22Rv1 (cell line): ENCODE results near the gene OR8G5.

Source experiments
- H3K27ac ChIP-seq: fragments of 450-650 bp; 2 replicates; pipeline ENCODE4 v1.5.1; 2017
- ZFX ChIP-seq: fragments of 450-650 bp; IDR thresholded peaks from 2 replicates; pipeline ENCODE4 v1.6.1; 2017; ENCODE audit warnings: antibody characterized with exemption, borderline replicate concordance
- TF ChIP-seq, protein P1 (sequence below): fragments of 450-650 bp; IDR thresholded peaks from 2 replicates; pipeline ENCODE4 v1.5.1; 2017; ENCODE audit warnings: mild to moderate bottlenecking

The OR8G5 gene

DNA sequence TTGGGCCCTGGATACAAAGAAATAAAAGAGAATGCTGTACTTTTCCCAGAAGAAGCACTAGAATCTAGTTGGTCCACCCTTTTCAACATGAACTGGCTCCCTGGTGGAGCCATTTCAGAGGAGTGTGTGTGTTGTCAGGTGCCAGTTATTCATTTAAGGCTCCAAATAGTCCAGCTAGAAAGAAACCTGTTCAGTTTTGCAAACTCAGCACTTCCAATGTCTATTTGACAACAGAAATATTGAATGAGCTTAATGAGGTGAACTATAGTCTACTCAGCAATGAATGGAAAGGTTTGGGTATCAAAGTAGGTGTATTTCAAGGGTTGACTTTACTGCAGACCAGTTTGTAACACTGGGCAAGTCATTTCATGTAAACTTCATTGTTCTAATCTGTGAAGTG is 55.5 kb downstream of the OR8G5 start:
- H3K27ac ChIP-seq = no peak overlapping the region
- no peak for TF ChIP-seq ZFX
- TF ChIP-seq, protein P1, sequence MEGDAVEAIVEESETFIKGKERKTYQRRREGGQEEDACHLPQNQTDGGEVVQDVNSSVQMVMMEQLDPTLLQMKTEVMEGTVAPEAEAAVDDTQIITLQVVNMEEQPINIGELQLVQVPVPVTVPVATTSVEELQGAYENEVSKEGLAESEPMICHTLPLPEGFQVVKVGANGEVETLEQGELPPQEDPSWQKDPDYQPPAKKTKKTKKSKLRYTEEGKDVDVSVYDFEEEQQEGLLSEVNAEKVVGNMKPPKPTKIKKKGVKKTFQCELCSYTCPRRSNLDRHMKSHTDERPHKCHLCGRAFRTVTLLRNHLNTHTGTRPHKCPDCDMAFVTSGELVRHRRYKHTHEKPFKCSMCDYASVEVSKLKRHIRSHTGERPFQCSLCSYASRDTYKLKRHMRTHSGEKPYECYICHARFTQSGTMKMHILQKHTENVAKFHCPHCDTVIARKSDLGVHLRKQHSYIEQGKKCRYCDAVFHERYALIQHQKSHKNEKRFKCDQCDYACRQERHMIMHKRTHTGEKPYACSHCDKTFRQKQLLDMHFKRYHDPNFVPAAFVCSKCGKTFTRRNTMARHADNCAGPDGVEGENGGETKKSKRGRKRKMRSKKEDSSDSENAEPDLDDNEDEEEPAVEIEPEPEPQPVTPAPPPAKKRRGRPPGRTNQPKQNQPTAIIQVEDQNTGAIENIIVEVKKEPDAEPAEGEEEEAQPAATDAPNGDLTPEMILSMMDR = no peak

DNA sequence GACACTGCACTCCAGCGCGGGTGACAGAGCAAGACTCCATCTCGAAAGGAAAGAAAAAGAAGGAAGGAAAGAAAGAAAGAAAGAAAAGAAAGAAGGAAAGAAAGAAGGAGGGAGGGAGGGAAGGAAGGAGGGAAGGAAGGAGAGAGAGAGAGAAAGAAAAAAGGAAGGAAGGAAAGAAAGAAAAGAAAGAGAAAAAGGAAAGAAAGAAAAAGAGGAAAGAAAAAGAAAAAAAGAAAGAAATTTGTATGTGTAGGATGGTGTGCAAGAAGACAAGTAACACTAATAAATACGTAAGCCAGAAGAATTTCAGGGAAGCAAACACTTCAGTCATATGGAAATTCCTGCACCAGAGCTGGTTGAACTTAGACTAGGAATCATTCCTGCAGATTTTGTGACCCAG is 57.0 kb downstream of the OR8G5 start:
- no peak for TF ChIP-seq ZFX
- TF ChIP-seq, protein P1 = no peak
- H3K27ac ChIP-seq = no peak overlapping the region

DNA sequence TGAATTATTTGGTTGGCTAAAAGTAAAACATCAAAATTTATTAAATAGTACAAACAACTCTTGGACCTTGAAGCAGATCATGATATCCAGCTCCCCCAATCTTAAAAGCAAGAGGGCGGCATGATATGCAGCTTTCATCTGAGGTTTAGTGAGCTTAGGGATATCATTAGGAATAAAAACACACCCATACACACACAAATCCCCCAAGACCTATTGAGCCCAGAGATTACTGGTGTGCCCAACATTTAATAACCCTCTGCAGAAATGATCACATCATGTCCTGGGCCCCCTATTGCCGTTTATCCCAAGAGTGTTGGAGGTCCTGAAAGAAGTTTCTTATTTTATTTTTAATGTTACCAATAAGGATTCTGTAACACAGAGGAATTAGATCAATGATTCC is 57.7 kb downstream of the OR8G5 start, which contains the start of gene OR8D1:
TSS of gene OR8D1 (minus strand) at position 101 of the 400 bp plus-strand sequence. CDS start 3,183 bp downstream, outside the sequence.
- no peak within 1 kb of the TSS for H3K27ac ChIP-seq
- no peak for TF ChIP-seq ZFX
- TF ChIP-seq, protein P1 = no peak

DNA sequence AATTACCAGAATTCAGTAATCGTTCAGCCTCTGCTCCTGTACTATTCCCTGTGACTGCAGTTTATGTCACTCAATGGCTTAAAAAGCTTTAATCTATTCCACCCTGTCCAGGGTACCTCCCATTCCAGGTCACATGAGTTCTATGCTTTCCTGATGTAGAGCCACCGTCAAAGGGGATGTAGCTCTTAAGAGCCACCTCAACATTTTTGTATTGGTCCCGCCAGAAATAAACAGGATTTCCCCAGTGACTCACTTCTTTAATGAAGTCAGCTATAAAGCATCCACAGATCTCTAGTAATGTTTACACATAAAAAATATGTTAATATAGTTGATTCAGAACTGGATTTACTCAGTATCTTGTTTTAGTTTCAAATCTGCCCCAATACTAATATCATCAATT is 58.9 kb downstream of the OR8G5 start:
- no peak overlapping the region for H3K27ac ChIP-seq
- TF ChIP-seq ZFX = no peak
- TF ChIP-seq, protein P1 = no peak
